ENCODE measurements around the gene GPRC5A.

The GPRC5A gene

DNA sequence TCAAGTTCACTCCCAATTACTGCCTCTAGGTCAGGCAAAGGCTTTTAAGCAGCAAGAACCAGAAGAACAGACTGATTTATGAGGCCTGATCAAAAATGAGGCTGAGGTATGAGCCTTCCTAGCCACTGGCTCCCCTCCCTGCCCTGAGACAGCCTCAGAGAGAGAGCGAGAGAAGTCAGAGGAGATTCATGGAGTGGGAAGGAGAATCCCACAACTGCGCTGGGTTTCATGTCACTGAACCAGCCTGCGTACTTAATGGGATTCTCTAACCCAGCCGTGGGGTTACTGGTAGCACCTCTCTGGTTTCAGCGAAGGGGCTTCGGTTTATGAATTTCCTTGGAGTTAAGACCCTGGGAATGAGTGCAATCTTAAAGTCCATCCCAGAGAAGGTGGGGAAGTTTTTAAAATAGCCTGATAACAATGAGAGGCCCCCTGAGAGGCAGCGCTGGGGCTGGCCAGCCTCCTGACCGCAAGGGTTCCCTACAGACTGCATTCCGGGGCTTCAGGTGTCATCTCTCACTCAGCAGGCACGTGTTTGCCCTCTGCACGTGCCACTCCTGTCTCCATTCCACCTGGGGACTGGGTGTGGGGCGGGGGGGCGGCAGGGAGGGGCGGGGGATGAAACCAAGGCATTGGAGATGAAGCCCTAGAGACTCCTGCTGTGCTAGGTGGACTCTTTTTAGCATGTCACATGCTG, 6.1 kb upstream of the GPRC5A start:
- DNase-seq = no peak

DNA sequence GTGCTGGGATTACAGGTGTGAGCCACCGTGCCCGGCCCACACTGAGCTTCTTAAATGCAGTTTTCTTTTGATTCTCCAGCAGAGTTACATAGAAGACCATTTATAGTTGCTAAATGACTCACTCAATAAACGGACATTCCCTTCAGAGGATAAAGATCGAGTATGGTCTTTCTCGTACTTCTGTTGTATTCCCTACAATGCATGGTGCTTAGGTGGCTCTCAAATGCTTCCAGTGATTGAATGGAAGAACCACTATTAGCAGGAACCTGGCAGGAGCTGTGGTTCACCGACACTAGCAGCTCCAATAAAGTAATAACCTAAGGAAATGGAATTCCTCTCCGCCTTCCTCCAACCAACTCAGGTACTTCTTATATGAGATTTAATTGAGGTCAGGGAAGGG, 3.9 kb upstream of the GPRC5A start:
- no peak for DNase-seq

DNA sequence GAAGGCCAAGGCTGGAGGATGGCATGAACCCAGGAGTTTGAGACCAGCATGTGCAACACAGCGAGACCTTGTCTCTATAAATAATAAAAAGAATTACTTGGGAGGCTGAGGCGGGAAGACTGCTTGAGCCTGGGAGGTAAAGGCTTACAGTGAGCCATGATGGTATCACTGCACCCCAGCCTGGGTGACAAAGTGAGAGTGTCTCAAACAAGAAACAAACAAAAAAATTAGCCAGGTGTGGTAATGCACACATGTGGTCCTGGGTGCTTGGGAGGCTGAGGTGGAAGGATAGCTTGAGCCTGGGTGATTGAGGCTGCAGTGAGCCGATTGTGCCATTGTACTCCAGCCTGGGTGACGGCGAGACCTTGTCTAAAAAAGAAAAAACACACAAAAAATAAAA, 1.7 kb upstream of the GPRC5A start:
- DNase-seq = no peak

DNA sequence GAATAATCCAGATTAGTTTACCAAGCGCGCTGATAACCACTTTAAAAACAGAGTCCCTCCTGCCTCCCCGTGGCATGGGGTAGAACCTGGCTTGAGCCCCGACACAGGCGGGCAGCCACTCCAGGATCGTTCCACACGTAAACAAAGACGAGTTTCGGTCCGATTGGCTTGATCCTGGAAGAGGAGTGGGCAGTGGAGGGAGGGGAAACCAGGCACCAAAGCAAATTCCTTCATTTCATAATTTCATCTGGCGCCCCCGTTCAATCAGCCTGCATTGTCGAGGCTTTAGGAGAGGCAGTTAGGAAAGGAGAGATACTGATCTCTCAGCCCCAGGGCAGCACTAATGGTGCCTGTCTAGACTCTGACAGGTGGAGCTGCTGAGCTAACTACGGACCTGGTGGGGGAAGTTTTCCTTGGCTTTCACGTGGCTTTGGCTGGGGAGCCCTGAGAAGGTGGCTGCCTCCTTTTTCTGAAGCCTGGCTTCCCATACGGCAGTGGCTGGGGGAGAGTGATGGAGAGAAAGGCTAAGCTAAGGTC, 751 bp upstream of the GPRC5A start:
- DNase-seq = peak in 7 of 51 donors; percentile 5 to 26 (median 11)

DNA sequence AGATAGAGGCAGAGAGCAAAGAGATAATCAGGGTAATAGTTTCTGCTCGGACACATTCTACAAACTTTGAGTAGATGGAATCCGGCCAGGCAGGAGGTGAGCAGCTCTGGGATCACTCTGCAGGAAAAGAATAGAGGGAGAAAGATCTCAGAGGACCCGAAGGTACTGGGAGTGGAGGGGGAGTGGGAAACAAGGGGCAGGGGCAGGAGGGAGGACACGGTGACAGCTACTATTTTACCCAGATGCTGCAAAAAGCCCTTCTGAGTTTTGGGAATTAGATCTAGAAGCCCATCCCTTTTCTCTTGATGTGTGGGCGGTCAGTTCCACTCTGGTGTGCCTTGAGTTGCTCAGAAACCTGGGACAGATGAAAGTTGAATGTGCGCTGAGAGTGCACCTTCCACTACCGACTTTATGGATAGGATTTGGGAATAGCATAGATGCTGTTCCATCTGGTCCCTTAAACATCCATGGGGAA, 556 bp downstream of the GPRC5A start:
- no peak for DNase-seq

DNA sequence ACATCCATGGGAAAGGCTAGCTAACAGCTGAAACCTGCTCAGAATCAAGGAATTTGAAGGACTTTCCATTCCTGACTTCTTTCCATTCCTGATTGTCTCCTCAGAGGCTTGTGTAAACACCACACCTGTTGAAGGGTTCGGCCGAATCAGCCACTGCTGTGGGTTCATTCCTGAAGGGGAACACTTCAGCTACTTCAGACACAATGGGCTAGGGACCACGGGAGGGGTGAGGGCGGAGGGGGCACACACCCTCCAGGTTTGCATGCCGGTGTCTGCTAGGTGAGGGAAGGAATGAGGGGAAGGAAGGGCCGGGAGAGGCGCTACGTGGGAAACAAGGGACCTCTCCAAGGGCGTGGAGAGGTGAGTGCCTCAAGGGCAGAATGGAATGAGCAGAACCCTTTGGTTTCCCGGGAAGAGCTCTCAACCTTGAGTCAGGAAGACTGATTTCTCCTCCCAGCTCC, 1.3 kb downstream of the GPRC5A start:
- DNase-seq = no peak

DNA sequence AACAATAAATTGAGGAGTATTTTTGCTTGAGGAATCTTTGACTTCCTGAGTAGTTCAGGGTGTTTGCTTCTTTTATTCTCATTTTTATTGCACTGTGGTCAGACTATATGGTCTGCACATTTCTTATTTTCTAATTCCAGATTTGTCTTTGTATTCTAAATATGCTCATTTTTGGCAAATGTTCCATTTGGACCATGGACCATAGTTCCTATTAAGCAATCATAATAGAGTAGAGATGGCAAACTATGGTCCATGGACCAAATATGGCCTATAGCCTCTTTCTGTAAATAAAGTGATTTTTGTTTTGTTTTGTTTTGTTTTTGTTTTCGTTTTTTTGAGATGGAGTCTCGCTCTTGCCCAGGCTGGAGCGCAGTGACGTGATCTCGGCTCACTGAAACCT, 2.1 kb downstream of the GPRC5A start:
- DNase-seq = no peak

DNA sequence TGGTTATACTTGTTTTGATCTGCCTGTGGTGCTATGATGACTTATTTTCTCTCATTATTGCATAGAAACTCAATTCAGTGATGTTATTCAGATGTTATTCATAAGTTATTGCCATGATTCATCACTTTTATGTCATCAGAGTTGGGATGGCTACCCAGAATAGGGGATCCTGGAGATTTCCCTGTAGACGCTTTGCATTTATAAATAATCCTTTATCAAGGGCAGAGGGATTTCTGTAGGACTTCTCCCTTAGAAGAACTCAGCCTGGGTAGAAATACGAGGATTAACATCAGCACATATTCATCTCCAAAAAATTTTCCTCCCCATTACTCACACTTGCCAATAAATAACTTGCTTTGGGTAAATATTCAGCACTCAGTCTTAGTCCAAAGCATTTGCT, 4.9 kb downstream of the GPRC5A start:
- DNase-seq = no peak

DNA sequence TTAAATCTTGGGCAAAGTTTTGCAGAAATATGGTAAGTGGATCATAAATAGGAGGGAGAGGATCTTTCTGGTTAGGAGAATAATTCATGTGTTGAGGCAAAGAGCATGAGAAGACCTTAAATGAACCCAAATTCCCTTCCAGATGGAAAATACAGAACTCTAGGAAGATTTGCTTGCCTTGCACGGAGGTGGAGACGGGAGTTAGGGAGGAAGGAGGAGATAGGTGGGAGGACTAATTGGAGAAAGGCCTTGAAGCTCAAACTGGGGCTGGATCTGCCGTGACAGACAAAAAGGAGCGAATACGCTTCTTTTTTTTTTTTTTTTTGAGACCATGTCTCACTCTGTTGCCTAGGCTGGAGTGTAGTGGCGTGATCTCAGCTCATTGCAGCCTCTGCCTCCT, 5.9 kb downstream of the GPRC5A start:
- no peak for DNase-seq

DNA sequence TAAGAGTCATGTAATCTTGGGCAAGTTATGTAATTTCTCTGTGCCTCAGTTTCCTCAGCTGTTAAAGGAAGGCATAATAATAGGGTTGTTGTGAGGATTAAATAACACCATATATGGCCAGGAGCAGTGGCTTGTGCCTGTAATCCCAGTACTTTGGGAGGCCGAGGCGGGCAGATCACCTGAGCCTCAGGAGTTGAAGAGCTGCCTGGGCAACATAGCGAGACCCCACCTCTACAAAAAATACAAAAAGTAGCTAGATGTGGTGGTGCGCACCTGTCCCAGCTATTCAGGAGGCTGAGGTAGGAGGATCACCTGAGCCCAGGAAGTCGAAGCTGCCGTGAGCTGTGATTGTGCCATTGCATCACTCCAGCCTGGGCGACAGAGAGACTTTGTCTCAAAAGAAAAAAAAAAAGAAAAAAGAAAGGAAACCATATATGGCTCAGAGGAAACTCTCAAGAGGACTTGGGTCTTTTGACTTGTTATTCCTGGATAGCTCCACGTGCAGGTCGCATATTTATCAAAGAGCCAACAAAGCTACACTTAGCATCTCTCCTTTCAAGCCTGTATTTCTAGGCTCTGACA, 6.9 kb downstream of the GPRC5A start:
- no peak for DNase-seq

DNA sequence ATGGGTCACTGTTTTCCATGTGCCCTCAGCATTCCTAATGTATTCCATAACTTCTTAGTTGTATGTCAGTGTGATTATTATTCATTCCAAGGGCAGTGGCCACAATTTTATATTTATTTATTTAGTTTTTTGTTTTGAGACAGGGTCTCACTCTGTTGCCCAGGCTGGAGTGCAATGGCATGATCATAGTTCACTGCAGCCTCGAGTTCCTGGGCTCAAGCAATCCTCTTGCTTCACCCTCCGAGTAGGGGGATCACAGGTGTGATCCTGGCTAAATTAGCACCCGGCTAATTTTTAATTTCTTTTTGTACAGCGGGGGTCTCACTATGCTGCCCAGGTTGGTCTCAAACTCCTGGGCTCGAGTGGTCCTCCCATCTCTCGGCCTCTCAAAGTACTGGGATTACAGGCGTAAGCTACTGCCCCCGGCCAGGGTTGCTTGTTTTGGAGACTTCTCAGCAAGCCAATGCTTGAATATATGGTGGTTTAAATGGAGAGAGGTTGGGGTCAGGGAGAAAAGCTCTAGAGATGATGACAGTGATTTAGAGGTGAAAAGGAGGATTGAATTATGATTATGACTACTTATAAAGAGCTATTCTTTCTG, 7.6 kb downstream of the GPRC5A start:
- DNase-seq = no peak

DNA sequence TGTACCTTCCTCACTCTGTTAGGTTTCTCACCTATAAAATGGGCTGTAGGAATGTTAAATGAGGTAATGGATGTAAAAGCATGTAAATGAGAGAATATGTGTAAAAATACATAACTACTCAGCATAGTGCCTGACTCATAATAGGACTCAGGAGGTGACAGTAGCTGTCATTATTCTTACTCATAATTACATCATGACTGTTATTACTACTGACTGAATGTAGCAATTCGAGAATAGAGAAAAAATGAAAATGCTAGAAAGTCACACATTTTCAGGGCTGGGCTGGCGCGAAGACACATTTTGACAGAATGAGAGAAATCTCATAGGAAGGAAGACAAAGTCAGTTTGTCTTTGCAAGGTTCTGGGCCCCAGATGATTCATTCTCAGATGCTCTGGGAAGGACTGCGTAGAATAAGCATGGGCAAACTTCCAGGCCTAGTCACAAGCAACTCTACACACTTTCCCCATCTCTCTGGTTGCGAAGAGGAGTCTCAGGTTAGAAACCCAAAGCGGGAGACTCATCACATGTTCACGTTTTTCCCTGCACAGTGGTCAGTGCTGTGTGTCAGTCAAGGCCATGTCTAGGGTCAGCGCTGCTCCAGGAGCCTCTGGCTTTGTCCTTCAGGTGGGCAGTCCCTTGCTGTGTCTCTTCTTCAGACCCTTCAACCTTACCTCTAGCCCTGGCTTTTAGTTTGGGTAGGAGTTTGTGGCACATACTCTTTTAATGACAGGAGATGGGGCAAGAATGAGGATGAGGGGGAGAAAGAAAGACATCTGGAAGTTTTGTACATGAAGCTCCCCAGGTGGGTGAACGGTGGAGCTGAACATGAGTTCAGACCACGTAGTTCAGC, 8.4 kb downstream of the GPRC5A start:
- DNase-seq = peak in 1 of 51 donors; percentile 36

DNA sequence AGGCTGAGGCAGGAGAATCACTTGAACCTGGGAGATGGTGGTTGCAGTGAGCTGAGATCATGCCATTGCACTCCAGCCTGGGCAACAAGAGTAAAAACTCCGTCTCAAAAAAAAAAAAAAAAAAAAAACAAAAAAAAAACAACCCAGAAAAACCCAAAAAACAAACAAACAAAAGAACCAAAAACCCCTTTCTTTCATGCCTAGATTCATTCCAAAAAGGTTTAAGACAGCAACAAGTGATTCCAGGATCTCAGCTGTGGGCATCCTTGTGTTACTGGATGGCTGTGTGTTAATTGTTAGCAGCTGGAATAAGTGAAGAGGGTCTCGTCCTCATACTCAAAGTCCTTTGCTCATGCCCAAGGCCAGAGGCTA, 9.4 kb downstream of the GPRC5A start:
- no peak for DNase-seq

DNA sequence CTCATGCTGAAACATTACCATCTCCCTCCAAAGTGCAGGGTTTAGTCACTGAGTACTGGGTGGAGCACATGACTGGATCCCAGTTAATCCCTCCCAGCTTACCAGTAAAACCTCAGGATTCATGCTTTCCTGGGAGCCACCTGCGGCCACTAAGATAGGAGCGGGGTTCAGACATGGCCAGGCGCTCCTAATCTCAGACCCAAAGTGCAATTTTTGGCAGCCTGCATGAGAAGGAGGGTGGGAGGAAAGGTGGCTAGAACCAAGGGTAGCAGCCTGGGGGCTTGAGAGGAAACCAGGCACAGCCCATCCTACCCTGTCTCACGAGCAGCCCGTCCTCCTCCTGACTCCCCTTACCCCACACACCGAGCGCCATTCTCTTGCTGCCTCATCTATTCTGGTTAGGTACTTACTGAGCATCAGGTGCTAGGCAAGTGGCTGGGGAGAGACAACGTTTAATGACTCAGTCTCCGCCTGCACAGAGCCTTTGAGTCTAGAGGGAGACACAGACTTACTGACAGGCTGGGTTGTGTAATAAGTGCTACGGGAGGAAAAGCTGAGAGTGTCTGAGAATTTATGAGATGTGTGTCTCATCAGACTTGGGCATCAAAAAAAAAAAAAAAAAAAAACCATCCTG, 9.9 kb downstream of the GPRC5A start:
- DNase-seq = peak in 3 of 51 donors; percentile 26 to 42 (median 33)

DNA sequence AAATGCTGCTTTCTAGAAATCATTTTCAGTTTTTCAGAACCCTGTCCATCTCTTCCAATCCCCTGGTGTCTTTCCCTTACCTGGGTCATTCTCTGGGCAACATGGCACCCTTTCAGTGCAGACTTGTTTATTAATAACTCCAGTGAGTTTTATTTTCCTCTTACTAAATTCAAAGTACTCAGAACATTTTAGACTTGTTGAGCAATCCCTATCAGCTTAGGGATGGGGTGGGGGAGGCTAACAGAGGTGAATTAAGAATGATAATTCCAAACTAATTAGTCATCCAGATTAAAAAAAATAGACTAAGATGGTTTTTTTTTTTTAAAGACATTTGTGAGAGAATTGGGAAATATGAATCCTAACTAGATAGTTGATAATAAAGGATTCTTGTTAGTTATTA, 10.7 kb downstream of the GPRC5A start:
- DNase-seq = no peak

DNA sequence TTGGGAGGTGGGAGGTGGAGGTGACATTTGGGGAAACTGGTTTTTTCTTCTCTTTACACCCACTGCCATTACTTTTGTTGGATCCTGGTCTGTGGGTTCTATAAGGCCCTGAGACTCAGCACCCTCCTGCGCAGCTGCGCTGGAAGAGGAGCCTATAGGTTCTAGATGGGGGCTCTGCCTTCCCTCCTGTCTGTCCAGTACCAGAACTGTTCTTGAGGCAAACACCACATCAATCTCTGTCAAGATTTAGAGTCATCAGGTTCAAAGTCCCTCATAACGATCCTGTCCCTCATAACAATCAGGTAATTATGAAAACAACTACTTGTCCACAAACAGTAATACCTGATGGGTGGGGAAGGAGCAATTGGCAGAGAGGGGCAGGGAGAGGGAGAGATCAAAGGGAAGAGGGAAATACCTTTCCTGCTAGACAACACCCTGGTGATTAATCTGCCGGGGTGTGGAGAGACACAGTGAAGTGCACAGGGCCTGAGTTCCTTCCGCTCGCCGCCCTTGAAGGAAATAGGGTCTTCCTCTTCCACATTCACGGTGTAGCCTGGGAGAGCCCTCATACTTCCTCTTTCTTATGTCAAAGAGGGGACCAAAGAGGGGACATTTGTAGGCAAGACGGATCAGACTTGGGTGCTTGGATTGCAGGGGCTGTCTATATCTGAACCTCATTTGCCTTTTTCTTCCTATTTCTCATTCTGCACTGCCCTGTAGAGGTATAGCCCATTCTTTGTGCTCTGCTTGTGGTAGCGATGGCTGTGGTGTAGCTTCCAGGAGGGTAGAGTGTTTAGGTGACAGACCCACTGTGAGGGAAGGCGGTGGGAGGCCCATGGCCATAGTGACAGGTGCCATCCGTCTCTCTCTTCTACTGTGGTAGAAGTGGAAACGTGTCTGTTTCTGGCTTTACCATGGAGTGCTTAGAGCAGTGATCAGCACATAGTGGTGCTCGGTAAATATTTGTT, 12.6 kb downstream of the GPRC5A start:
- DNase-seq = no peak

DNA sequence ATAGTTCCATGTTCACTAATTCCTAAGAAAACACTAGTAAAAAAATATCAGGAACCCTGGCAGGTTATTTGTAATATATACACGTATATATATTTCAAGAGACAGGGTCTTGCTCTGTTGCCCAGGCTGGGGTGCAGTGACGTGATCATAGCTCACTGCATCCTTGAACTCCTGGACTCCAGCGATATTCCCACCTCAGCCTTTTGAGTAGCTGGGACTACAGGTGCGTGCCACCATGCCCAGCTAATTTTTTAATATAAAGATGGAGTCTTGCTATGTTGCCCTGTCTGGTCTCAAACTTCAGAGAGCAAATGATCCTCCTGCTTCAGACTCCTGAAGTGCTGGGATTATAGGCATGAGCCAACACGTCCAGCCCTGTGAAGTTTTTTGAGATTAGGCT, 16.2 kb downstream of the GPRC5A start:
- DNase-seq = no peak

DNA sequence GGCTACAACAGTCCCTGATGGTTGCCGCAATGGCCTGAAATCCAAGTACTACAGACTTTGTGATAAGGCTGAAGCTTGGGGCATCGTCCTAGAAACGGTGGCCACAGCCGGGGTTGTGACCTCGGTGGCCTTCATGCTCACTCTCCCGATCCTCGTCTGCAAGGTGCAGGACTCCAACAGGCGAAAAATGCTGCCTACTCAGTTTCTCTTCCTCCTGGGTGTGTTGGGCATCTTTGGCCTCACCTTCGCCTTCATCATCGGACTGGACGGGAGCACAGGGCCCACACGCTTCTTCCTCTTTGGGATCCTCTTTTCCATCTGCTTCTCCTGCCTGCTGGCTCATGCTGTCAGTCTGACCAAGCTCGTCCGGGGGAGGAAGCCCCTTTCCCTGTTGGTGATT, 16.9 kb downstream of the GPRC5A start:
- DNase-seq = no peak

DNA sequence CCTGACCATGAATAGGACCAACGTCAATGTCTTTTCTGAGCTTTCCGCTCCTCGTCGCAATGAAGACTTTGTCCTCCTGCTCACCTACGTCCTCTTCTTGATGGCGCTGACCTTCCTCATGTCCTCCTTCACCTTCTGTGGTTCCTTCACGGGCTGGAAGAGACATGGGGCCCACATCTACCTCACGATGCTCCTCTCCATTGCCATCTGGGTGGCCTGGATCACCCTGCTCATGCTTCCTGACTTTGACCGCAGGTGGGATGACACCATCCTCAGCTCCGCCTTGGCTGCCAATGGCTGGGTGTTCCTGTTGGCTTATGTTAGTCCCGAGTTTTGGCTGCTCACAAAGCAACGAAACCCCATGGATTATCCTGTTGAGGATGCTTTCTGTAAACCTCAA, 17.3 kb downstream of the GPRC5A start:
- no peak for DNase-seq

Measured in hypothalamus (tissue), 51 donors.